ENCODE results near the gene TARS1. TPM values are rescaled to one million over a fixed set of nuclear protein-coding genes. Genes with fewer than 3 reads are reported as not detected.
A peak's percentile ranks its signal among the peaks of the same experiment; 100 is the strongest.

Gene TARS1
- total RNA-seq, 4 donors from 2014 or later = 27.7 to 64.2 (median 56.9) TPM

DNA sequence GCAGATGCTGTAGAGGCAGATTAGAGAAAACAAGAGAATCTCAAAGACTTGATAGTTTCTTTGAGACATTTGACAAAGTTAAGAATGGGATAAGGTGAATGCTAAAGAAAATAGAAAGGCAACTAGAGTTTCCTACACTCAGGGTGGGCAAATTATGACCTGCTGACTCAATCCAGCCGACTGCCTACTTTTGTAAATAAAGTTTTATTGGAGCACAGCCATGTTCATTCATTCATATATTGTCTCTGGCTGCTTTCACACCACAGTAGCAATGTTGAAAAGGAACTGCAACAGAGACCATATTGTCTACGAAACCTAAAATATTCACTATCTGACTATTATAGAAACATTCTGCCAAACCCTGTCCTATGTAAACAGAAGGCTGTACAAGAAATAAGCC, 37.6 kb upstream of the TARS1 start:
- H3K4me1 ChIP-seq = peaks cover 0 to 9% (median 0%) of the 10 kb centered on the region in 4 donors
- no peak for DNase-seq (ENCODE audit: low spot score in 2 of 2)
- no peak overlapping the region for H3K4me3 ChIP-seq
- H3K27me3 ChIP-seq = no peaks in the 10 kb centered on the region
- H3K36me3 ChIP-seq = no peaks in the 10 kb centered on the region
- TF ChIP-seq, protein P1, sequence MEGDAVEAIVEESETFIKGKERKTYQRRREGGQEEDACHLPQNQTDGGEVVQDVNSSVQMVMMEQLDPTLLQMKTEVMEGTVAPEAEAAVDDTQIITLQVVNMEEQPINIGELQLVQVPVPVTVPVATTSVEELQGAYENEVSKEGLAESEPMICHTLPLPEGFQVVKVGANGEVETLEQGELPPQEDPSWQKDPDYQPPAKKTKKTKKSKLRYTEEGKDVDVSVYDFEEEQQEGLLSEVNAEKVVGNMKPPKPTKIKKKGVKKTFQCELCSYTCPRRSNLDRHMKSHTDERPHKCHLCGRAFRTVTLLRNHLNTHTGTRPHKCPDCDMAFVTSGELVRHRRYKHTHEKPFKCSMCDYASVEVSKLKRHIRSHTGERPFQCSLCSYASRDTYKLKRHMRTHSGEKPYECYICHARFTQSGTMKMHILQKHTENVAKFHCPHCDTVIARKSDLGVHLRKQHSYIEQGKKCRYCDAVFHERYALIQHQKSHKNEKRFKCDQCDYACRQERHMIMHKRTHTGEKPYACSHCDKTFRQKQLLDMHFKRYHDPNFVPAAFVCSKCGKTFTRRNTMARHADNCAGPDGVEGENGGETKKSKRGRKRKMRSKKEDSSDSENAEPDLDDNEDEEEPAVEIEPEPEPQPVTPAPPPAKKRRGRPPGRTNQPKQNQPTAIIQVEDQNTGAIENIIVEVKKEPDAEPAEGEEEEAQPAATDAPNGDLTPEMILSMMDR (IDR thresholded peaks at IDR 0.05) = no peak
- TF ChIP-seq EP300 (IDR thresholded peaks at IDR 0.05) (no peak), POLR2A (IDR thresholded peaks at IDR 0.05) (no peak)
- WGBS, 2 donors = 29% methylated on average over 2 of the region's 2 CpGs
- H3K9me3 ChIP-seq = no peaks in the 10 kb centered on the region
- H3K27ac ChIP-seq = no peak overlapping the region

DNA sequence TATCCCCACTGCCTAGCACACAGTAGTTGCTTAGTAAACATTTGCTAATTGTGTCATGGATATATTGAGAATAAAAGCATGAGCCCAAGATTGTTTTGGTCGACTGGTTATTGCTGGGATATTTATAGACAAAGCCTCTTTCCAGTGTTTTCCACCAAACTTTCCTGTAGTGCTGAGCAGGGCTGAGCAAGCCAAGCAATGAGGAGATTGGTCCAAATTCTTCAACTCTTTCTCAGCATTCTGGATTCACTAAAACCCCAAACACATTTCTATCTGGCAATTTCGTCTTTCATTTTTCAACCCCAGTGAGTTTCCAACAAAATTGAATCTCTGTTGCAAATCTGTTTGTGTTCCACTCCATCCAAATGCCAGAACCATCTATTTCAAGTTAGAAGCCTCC, 31.9 kb upstream of the TARS1 start:
- 59 to 61% methylated on average over 2 of the region's 2 CpGs for WGBS, 2 donors
- Histone ChIP-seq H3K27me3 (no peaks in the 10 kb centered on the region), H3K27ac (no peak overlapping the region), H3K4me1 (no peaks in the 10 kb centered on the region), H3K9me3 (no peaks in the 10 kb centered on the region), H3K4me3 (no peak overlapping the region), H3K36me3 (no peaks in the 10 kb centered on the region)
- DNase-seq (ENCODE audit: low spot score in 2 of 2) = no peak
- no peak for TF ChIP-seq EP300 (IDR thresholded peaks at IDR 0.05)
- TF ChIP-seq, protein P1 (IDR thresholded peaks at IDR 0.05) = no peak
- no peak for TF ChIP-seq POLR2A (IDR thresholded peaks at IDR 0.05)

DNA sequence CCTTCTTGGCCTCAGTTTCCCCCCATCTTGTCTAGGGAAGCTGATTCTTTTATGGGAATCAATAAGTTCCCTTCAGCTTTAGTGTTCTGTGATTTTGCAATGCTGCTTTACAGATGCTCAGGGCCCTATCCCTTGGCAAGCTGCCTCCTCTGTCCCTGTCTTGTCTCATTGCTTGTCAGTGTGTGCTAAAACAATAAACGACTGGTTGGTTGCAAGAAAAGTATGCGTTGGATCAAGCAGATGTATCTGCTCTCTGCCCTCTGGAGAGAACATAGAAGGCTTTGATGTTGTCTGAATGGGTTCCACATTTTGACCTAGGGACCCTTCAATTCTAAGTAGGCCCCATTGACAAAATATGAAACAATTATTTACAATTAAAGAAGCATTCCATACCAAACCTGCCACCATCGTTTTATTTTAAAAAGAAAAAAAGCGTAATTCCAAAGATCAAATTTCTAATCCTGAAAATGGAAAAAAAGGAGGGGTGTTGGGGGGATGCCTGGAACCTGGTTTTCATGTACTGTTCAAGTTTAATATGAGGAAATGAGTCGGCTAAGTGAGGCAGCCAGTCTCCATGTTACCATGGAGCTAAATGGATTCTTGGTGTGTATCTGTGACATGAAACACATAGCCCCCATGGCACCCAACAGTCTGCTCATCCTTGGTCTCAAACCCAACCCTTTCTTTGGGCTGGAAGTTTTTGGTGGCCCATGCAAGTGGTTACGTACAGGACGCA, 31.2 kb upstream of the TARS1 start:
- Histone ChIP-seq H3K27ac (no peak overlapping the region), H3K4me3 (no peak overlapping the region)
- peak in 1 of 2 donors; percentile 36 for DNase-seq (ENCODE audit: low spot score in 2 of 2)

DNA sequence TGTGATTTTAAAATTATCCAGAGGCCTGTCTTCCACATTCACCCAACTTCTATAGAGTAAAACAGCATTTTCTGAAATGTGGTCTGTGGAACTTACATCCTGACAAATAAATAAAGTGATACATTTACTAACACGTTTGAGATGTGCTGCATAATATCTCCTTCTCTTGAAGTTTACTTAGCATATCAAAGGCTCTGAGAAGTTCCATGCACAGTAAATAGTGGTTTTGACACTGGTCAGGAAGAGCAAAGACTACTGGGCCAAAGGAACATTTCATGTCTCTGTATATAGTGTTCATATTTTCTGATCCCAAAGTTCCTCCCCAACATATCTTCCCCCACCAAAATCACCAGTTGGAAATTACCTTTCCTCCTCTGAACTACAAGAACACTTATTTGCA, 30.5 kb upstream of the TARS1 start:
- Histone ChIP-seq H3K27me3 (no peaks in the 10 kb centered on the region), H3K27ac (no peak overlapping the region), H3K9me3 (no peaks in the 10 kb centered on the region), H3K4me3 (no peak overlapping the region), H3K4me1 (no peaks in the 10 kb centered on the region), H3K36me3 (no peaks in the 10 kb centered on the region)
- DNase-seq (ENCODE audit: low spot score in 2 of 2) = no peak
- TF ChIP-seq, protein P1 (IDR thresholded peaks at IDR 0.05) = no peak
- WGBS, 2 donors = 48 to 55% methylated on average over 1 of the region's 1 CpG

More for the DNA sequence above, 31.2 kb upstream of the TARS1 start:
- no peaks in the 10 kb centered on the region for H3K9me3 ChIP-seq
- 65 to 69% methylated on average over 7 of the region's 7 CpGs for WGBS, 2 donors
- H3K4me1 ChIP-seq = no peaks in the 10 kb centered on the region
- no peaks in the 10 kb centered on the region for H3K36me3 ChIP-seq
- H3K27me3 ChIP-seq = no peaks in the 10 kb centered on the region
- TF ChIP-seq EP300 (IDR thresholded peaks at IDR 0.05) (no peak), POLR2A (IDR thresholded peaks at IDR 0.05) (no peak)
- TF ChIP-seq, protein P1 (IDR thresholded peaks at IDR 0.05) = no peak

DNA sequence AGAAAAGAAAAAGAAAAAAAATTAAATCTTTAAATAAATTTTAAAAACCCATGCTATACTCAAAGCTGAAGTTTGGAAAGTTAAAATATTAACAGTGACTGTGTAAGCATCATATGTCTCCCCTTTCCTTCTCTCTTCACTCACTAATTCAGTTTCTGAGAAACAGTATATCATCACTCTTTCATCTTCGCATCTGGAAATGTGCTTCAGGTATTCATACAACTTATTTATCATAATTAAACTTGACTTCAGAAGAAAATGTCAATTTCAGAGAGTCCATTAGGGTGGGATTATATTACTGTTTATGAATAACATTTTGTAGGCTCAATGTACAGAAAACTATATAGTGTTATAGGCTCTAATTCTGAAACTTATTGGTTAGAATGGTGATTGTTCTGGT, 29.3 kb upstream of the TARS1 start:
- no peak overlapping the region for H3K4me3 ChIP-seq
- H3K27me3 ChIP-seq = no peaks in the 10 kb centered on the region
- no peak overlapping the region for H3K27ac ChIP-seq
- TF ChIP-seq POLR2A (IDR thresholded peaks at IDR 0.05) (no peak), EP300 (IDR thresholded peaks at IDR 0.05) (no peak)
- TF ChIP-seq, protein P1 (IDR thresholded peaks at IDR 0.05) = no peak
- DNase-seq (ENCODE audit: low spot score in 2 of 2) = no peak
- 93 to 98% methylated on average over 1 of the region's 1 CpG for WGBS, 2 donors
- no peaks in the 10 kb centered on the region for H3K36me3 ChIP-seq
- H3K4me1 ChIP-seq = no peaks in the 10 kb centered on the region
- H3K9me3 ChIP-seq = no peaks in the 10 kb centered on the region

Measured in tibial nerve (tissue), 4 donors.